ENCODE data around the gene UBE2E2.
"Not testable (repeated sequence)": the region's sequence is repeated elsewhere in the genome, so short reads cannot be mapped to it uniquely, and the experiment has no call there.

Gene UBE2E2

GRCh38 chr3:23202921-23203707 lies at the start of gene UBE2E2:
TSS of gene UBE2E2 (plus strand) at chr3:23203327.
- DNase-seq (ENCODE audit: low read depth in 2 of 2) = peak; percentile 28 to 38

GRCh38 chr3:23153436-23153835 lies 49.7 kb upstream of the UBE2E2 start:
- no peak for DNase-seq (ENCODE audit: low read depth in 2 of 2)

GRCh38 chr3:23157331-23157730 lies 45.8 kb upstream of the UBE2E2 start:
- no peak for DNase-seq (ENCODE audit: low read depth in 2 of 2)

GRCh38 chr3:23159929-23160328 lies 43.2 kb upstream of the UBE2E2 start:
- DNase-seq (ENCODE audit: low read depth in 2 of 2) = no peak

GRCh38 chr3:23161308-23161707 lies 41.8 kb upstream of the UBE2E2 start:
- no peak for DNase-seq (ENCODE audit: low read depth in 2 of 2)

- no peak for DNase-seq (ENCODE audit: low read depth in 2 of 2)
Measured at GRCh38 chr3:23161896-23162570, 41.1 kb upstream of the UBE2E2 start.

GRCh38 chr3:23162934-23163333 lies 40.2 kb upstream of the UBE2E2 start:
- no peak for DNase-seq (ENCODE audit: low read depth in 2 of 2)

- no peak for DNase-seq (ENCODE audit: low read depth in 2 of 2)
Measured at GRCh38 chr3:23164746-23165145, 38.4 kb upstream of the UBE2E2 start.

- DNase-seq (ENCODE audit: low read depth in 2 of 2) = no peak
Measured at GRCh38 chr3:23165571-23165970, 37.6 kb upstream of the UBE2E2 start.

- no peak for DNase-seq (ENCODE audit: low read depth in 2 of 2)
Measured at GRCh38 chr3:23166276-23166675, 36.9 kb upstream of the UBE2E2 start.

GRCh38 chr3:23166845-23167244 lies 36.3 kb upstream of the UBE2E2 start:
- no peak for DNase-seq (ENCODE audit: low read depth in 2 of 2)

- no peak for DNase-seq (ENCODE audit: low read depth in 2 of 2)
Measured at GRCh38 chr3:23169551-23169950, 33.6 kb upstream of the UBE2E2 start.

GRCh38 chr3:23170291-23170690 lies 32.8 kb upstream of the UBE2E2 start:
- no peak for DNase-seq (ENCODE audit: low read depth in 2 of 2)

GRCh38 chr3:23172059-23172458 lies 31.1 kb upstream of the UBE2E2 start:
- no peak for DNase-seq (ENCODE audit: low read depth in 2 of 2)

- DNase-seq (ENCODE audit: low read depth in 2 of 2) = no peak
Measured at GRCh38 chr3:23174426-23175039, 28.6 kb upstream of the UBE2E2 start.

- DNase-seq (ENCODE audit: low read depth in 2 of 2) = no peak
Measured at GRCh38 chr3:23175341-23176083, 27.6 kb upstream of the UBE2E2 start.

- DNase-seq (ENCODE audit: low read depth in 2 of 2) = not testable (repeated sequence)
Measured at GRCh38 chr3:23176839-23177238, 26.3 kb upstream of the UBE2E2 start.

- no peak for DNase-seq (ENCODE audit: low read depth in 2 of 2)
Measured at GRCh38 chr3:23182996-23183513, 20.1 kb upstream of the UBE2E2 start.

- DNase-seq (ENCODE audit: low read depth in 2 of 2) = no peak
Measured at GRCh38 chr3:23183731-23184130, 19.4 kb upstream of the UBE2E2 start.

GRCh38 chr3:23185861-23186260 lies 17.3 kb upstream of the UBE2E2 start:
- no peak for DNase-seq (ENCODE audit: low read depth in 2 of 2)

- DNase-seq (ENCODE audit: low read depth in 2 of 2) = no peak
Measured at GRCh38 chr3:23189187-23189586, 13.9 kb upstream of the UBE2E2 start.

- no peak for DNase-seq (ENCODE audit: low read depth in 2 of 2)
Measured at GRCh38 chr3:23192816-23193215, 10.3 kb upstream of the UBE2E2 start.
